RWPE1 (cell line): Measurements from ENCODE around the gene NAGS.

Experiments used
- CTCF ChIA-PET: fragments of 350-600 bp; sonication (Branson Sonifier 250); formaldehyde crosslinking; extraction: SDS; loops from one replicate; lab custom pipeline; 2021; lab: Yijun Ruan, JAX
- POLR2A ChIA-PET: fragments of 400-600 bp; formaldehyde crosslinking; extraction: SDS; loops from one replicate; lab custom pipeline; 2020; ENCODE audit warnings: antibody characterized with exemption; ENCODE audit not compliant: low non-redundant PET; lab: Yijun Ruan, JAX
- DNase-seq: peaks from one replicate; pipeline ENCODE4 v3.0.0; 2012; ENCODE audit warnings: low spot score
- H3K27ac ChIP-seq: fragments of 450-650 bp; 2 replicates; pipeline ENCODE4 v1.5.1; 2017
- TF ChIP-seq, protein P1 (sequence below): fragments of 450-650 bp; conservative IDR thresholded peaks from 2 replicates; pipeline ENCODE4 v1.5.1; 2017; ENCODE audit warnings: low read depth, mild to moderate bottlenecking

Gene NAGS

DNA sequence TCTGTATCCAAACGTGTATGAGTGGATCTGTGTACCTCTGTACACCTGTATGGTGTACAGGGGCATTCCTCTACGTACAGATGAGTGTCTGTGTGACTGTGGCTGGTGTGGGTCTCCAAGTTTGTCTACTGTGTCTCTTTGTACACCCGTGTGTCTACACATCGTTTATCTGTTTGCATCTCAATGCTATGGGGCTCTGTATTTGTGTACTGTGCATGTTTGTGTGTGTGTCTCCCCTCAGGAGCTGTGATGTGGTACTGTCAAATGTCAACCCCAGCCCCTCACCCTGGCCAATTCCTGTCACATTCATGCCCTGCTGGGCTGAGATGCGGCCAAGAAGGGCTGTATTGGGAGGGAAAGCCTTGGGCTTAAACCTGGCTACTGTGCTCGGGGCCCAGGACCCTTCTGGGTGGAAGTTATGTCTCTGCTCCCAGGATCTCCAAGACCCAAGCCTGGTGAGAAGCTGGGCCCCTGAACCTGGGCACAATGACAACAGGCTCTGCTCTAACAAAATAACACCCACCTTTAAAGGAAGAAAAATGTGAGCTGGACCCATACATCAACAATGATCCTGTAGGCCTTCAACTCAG lies 3.5 kb upstream of the NAGS start:
- TF ChIP-seq, protein P1, sequence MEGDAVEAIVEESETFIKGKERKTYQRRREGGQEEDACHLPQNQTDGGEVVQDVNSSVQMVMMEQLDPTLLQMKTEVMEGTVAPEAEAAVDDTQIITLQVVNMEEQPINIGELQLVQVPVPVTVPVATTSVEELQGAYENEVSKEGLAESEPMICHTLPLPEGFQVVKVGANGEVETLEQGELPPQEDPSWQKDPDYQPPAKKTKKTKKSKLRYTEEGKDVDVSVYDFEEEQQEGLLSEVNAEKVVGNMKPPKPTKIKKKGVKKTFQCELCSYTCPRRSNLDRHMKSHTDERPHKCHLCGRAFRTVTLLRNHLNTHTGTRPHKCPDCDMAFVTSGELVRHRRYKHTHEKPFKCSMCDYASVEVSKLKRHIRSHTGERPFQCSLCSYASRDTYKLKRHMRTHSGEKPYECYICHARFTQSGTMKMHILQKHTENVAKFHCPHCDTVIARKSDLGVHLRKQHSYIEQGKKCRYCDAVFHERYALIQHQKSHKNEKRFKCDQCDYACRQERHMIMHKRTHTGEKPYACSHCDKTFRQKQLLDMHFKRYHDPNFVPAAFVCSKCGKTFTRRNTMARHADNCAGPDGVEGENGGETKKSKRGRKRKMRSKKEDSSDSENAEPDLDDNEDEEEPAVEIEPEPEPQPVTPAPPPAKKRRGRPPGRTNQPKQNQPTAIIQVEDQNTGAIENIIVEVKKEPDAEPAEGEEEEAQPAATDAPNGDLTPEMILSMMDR = no peak
- peak overlapping the region; percentile 61; the same call in 1 of the 2 replicates for H3K27ac ChIP-seq
- no peak for DNase-seq
- CTCF ChIA-PET = interaction anchor here (0.6 to 1.2 kb wide), 3 partner anchors 9 to 57 kb away, joined by 3 to 4 read pairs (median 4); no protein-coding TSS in a partner anchor
- POLR2A ChIA-PET = no interaction called here

DNA sequence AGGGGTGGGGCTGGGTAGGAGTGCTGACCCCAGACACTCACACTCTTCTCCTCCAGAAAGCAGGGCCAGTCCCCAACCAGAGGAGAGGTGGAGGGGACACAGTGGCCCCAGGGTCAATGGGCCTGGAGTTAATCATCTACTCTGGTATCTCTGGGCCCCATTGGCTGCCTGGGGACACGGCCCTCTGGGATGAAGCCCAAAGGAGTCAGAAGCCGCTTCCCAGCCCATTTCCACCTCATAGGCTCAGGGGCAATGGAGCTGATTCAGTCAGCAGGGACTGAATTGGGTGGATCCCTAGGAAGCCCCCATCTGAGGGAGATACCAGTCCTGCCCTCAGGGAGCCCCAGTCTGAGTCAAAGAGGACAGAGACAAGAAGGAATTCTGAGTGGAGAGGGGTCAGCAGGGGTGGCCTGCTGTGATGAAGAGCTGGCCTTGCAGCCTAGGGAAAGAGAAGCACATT lies 2.9 kb upstream of the NAGS start:
- no peak for DNase-seq
- CTCF ChIA-PET = interaction anchor here (0.6 kb wide), 2 partner anchors 9 to 14 kb away, joined by 3 to 4 read pairs; no protein-coding TSS in a partner anchor
- POLR2A ChIA-PET = no interaction called here
- peak overlapping the region; percentile 61; the same call in 1 of the 2 replicates for H3K27ac ChIP-seq
- TF ChIP-seq, protein P1 = no peak

DNA sequence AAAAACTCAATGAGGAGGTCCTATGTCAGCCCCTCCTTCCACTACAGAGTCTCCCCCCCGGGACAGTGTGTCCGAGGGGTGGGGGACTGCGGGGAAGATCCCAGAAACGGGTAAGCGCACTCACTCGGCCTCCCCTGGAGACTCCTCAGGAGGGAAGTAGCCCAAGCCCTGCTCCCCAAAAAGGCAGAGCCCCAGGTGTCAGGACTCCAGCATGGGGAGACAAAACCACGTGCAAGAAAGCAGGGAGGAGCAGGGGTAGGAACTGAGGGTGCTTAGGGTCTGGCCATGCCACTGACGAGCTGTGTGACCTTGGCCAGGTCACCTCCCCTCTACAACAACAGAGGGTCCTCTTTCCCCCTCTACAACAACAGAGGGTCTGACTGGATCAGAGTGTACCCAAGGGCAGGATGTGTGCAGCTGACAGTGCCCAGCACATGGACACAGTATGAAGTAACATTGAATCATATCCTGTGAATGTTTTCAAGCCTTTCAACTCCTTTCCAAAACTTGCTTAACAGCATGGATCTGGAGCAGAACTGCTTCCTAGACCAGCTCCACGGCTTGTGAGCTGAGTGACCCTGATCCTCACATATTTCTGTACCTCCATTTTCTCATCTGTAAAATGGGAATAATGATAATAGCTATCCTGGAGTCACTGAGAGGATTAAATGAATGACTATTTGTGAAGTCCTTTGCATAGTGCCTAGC lies 2.1 kb upstream of the NAGS start:
- H3K27ac ChIP-seq = peak overlapping the region; percentile 61; the same call in 1 of the 2 replicates
- ChIA-PET POLR2A (no interaction called here), CTCF (interaction anchor here (1.4 kb wide), 1 partner anchor 125 kb away, joined by 5 read pairs; no protein-coding TSS in a partner anchor)
- TF ChIP-seq, protein P1 = no peak
- DNase-seq = peak; percentile 29

DNA sequence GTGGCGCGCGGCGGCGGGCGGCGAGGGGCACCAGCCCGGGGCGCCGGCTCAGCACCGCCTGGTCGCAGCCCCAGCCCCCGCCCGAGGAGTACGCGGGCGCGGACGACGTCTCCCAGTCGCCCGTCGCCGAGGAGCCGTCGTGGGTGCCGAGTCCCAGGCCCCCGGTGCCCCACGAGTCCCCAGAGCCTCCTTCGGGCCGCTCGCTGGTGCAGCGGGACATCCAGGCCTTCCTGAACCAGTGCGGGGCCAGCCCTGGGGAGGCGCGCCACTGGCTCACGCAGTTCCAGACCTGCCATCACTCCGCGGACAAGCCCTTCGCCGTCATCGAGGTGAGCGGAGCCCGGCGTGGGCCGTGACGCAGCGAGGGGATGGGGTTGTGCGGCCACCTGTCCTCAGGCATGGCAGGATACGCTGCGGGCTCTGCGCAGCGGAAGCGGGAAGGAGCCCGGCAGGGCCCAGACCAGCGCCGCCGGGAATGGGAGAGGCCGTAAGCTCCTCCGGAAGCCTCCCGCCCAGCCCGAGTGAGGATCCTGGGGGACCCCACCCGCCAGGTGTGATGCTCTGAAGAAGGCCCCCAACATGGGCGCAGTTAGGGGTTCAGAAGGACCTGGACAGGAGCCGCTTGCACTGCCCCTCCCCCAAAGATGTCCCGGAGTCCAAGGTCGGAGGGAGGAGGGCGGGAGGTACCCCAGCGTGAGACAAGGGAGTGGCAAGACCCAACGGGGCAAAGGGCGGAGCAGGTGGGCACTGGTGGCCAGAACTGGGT lies 522 bp downstream of the NAGS start:
- no peak for DNase-seq
- CTCF ChIA-PET = no interaction called here

DNA sequence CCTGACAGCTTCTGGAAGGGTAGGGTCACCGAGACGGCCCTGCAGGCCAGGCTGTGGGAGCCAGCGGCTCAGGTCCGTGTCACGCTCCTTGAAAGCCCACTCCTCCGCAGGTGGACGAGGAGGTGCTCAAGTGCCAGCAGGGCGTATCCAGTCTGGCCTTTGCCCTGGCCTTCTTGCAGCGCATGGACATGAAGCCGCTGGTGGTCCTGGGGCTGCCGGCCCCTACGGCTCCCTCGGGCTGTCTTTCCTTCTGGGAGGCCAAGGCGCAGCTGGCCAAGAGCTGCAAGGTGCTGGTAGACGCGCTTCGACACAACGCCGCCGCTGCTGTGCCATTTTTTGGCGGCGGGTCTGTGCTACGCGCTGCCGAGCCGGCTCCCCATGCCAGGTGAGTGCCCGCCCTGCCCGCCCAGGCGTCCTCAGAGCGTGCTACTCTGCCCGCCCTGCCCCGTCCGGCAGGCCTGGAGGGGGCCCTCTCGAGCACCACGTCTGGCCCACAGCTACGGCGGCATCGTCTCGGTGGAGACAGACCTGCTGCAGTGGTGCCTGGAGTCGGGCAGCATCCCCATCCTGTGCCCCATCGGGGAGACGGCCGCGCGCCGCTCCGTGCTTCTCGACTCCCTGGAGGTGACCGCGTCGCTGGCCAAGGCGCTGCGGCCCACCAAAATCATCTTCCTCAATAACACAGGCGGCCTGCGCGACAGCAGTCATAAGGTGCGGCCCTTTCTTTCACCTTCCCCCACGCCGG lies 1.3 kb downstream of the NAGS start:
- peak; percentile 16 for DNase-seq
- ChIA-PET POLR2A (no interaction called here), CTCF (interaction anchor here (0.7 kb wide), 2 partner anchors 51 to 61 kb away, joined by 3 to 5 read pairs; no protein-coding TSS in a partner anchor)
- H3K27ac ChIP-seq = peak overlapping the region; percentile 90
- TF ChIP-seq, protein P1 = no peak; the same call in 1 of the 2 replicates

More for the DNA sequence above, 522 bp downstream of the NAGS start:
- POLR2A ChIA-PET = no interaction called here
- H3K27ac ChIP-seq = peak overlapping the region; percentile 90
- TF ChIP-seq, protein P1 = no peak
